ENCODE measurements around the gene DLD.
"Not testable (repeated sequence)": the region's sequence is repeated elsewhere in the genome, so short reads cannot be mapped to it uniquely, and the experiment has no call there.

The DLD gene

DNA sequence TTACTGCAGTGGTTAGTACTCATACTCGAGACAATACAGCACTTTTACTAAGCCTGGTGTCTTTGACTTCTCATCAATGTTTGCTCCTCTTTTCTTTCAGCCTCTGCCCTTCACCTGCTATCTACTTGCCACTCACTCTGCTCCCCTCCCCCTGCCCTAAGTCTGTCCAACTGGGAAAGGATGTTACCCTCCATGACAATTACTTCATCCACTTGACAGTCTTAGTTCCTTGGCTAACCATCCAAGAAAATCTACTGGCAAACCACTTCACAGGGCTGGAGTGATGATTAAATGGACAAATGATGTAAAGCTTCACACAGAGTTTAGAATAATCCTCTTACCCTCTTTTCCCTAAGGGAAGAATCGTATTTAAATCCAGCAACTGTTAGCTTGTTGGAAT lies 8.2 kb upstream of the DLD start:
- no peak for DNase-seq (ENCODE audit: low spot score)
- TF ChIP-seq CTCF (IDR thresholded peaks at IDR 0.05; ENCODE audit: extremely low read depth, insufficient read depth, missing control alignments) = no peak
- in situ Hi-C loops (cut with MboI; ENCODE audit: low pct_unique_long_range_greater_than_20kb, low sequenced_read_pairs, unreplicated experiment) = no loop called here

GRCh38 chr7:107884066-107884818 lies 6.7 kb upstream of the DLD start:
- no peak for TF ChIP-seq CTCF (IDR thresholded peaks at IDR 0.05; ENCODE audit: extremely low read depth, insufficient read depth, missing control alignments)
- DNase-seq (ENCODE audit: low spot score) = no peak
- in situ Hi-C loops (cut with MboI; ENCODE audit: low pct_unique_long_range_greater_than_20kb, low sequenced_read_pairs, unreplicated experiment) = no loop called here

GRCh38 chr7:107887827-107888226 lies 3.2 kb upstream of the DLD start:
- in situ Hi-C loops (cut with MboI; ENCODE audit: low pct_unique_long_range_greater_than_20kb, low sequenced_read_pairs, unreplicated experiment) = not testable (repeated sequence)

DNA sequence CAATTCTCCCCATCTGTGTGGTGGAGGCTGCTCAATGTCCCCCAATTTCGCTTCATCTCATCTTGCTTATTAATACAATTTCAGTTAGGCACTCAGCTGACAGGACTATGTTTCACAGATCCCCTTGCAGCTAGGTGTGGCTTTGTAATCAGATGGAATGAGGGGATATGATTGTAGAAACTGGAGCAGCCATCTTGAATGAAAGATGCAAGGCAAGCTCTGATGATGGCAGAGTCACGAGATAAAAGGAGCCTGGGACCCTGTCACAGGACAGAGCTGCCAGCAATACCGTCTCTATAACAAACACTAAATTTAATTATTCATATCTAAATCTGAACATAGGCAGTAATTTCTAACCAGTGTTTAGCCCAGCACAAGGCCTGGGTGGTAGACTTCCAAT lies 991 bp upstream of the DLD start:
- in situ Hi-C loops (cut with MboI; ENCODE audit: low pct_unique_long_range_greater_than_20kb, low sequenced_read_pairs, unreplicated experiment) = no loop called here
- no peak for DNase-seq (ENCODE audit: low spot score)
- TF ChIP-seq CTCF (IDR thresholded peaks at IDR 0.05; ENCODE audit: extremely low read depth, insufficient read depth, missing control alignments) = no peak

More at GRCh38 chr7:107887827-107888226, 3.2 kb upstream of the DLD start:
- DNase-seq (ENCODE audit: low spot score) = not testable (repeated sequence)

- in situ Hi-C loops (cut with MboI; ENCODE audit: low pct_unique_long_range_greater_than_20kb, low sequenced_read_pairs, unreplicated experiment) = no loop called here
- DNase-seq (ENCODE audit: low spot score) = peak; percentile 38
- no peak for TF ChIP-seq CTCF (IDR thresholded peaks at IDR 0.05; ENCODE audit: extremely low read depth, insufficient read depth, missing control alignments)
These were observed 456 bp upstream of the DLD start for GRCh38 chr7:107890493-107890961.

DNA sequence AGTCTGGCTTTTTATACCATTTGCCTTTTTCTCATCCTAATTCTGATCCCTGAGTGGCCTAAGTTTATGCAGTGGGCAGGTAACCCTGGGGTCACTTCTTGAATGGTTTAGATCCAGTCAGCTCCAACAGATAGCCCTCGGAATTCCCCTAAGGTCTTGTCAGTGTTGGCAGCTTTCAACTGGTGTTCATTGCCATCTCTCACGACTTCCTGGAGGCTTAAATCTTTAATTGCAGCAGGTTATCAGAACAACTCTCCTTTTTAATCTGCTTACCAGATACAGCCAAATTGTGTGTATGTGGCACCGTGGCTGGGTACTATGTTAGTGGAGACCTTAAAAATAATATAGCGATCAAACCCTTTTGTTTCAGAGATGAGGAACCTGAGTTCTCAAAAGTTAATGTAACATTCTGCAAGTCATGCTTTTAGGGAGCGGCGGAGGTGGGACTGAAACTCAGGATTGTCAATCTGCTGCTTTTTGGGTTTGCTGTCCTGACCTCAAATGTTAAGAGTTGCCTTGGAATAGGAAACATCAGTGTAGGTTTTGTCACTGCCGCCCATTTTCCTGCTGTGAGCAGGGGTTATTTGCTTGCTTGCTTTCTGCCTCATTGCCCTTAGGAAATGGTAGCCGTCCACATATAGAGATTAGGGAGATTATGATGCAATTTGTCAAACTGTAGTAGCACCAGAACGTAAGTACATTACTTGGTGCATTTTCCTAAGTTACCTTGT lies 818 bp downstream of the DLD start:
- peak; percentile 37 for DNase-seq (ENCODE audit: low spot score)
- in situ Hi-C loops (cut with MboI; ENCODE audit: low pct_unique_long_range_greater_than_20kb, low sequenced_read_pairs, unreplicated experiment) = no loop called here
- TF ChIP-seq CTCF (IDR thresholded peaks at IDR 0.05; ENCODE audit: extremely low read depth, insufficient read depth, missing control alignments) = no peak

DNA sequence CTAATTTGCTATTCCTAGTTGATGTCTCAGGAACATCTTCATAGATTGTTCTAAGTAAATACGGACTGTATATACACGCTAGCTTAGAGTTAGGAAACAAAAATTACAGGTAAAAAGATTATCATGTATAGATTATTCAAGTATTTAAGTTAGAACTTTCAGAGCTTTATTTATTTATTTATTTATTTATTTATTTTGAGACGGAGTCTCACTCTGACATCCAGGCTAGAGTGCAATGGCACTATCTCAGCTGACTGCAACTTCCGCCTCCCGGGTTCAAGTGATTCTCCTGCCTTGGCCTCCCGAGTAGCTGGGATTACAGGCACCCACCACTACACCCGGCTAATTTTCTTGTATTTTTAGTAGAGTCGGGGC lies 1.4 kb downstream of the DLD start:
- in situ Hi-C loops (cut with MboI; ENCODE audit: low pct_unique_long_range_greater_than_20kb, low sequenced_read_pairs, unreplicated experiment); DNase-seq (ENCODE audit: low spot score): not testable (repeated sequence)
